Lung (tissue), 12 donors: ENCODE measurements around the gene TMEM131L. TPM values are rescaled to one million over a fixed set of nuclear protein-coding genes. Genes with fewer than 3 reads are reported as not detected.

Experiments
- ATAC-seq: fragments of 200-7000 bp; cut with Tn5 transposase; one replicate; pipeline ENCODE4 v1.9.1; 2020; ENCODE audit warnings: moderate number of reproducible peaks; ENCODE audit not compliant: insufficient read depth, low FRiP score
- DNase-seq, 3 donors: peaks; one replicate each; pipeline ENCODE4 v3.0.0-alpha.2; 2013 to 2017
- H3K27ac ChIP-seq, 2 donors: one replicate each; pipeline ENCODE4 v1.5.1; 2013; ENCODE audit warnings: mild to moderate bottlenecking in 2 of 2, moderate library complexity in 2 of 2, control low read depth in 1 of 2, inconsistent platforms in 1 of 2, low read depth in 1 of 2, low read length in 1 of 2
- H3K27me3 ChIP-seq, 3 donors: one replicate each; pipeline ENCODE4 v1.5.1; 2013; ENCODE audit warnings: low read length in 2 of 3; ENCODE audit not compliant: control insufficient read depth in 3 of 3, insufficient read depth in 3 of 3
- H3K36me3 ChIP-seq, 4 donors: one replicate each; pipeline ENCODE4 v1.5.1; 2013; ENCODE audit warnings: low read length in 4 of 4, mild to moderate bottlenecking in 1 of 4, moderate library complexity in 1 of 4; ENCODE audit not compliant: control insufficient read depth in 4 of 4, insufficient read depth in 4 of 4
- H3K4me1 ChIP-seq, 5 donors: one replicate each; pipeline ENCODE4 v1.5.1; 2013; ENCODE audit warnings: low read length in 5 of 5, mild to moderate bottlenecking in 2 of 5, moderate library complexity in 1 of 5; ENCODE audit not compliant: control insufficient read depth in 5 of 5, insufficient read depth in 5 of 5
- H3K4me3 ChIP-seq: one replicate; pipeline ENCODE4 v1.5.1; 2013; ENCODE audit warnings: mild to moderate bottlenecking, control low read depth, moderate library complexity
- H3K9ac ChIP-seq, 2 donors: one replicate each; pipeline ENCODE4 v1.5.1; 2013; ENCODE audit warnings: low read length in 2 of 2, control low read depth in 1 of 2; ENCODE audit not compliant: insufficient read depth in 1 of 2
- H3K9me3 ChIP-seq, 4 donors: one replicate each; pipeline ENCODE4 v1.5.1; 2013; ENCODE audit warnings: low read length in 3 of 4, mild to moderate bottlenecking in 1 of 4, moderate library complexity in 1 of 4; ENCODE audit not compliant: control insufficient read depth in 4 of 4, insufficient read depth in 3 of 4
- CTCF ChIP-seq: IDR thresholded peaks from 2 replicates; pipeline ENCODE4 v1.5.1; 2012; ENCODE audit warnings: mild to moderate bottlenecking; ENCODE audit errors: control extremely low read depth, extremely low read depth
- WGBS, 2 donors: extraction: QIAGEN DNeasy Blood & Tissue Kit; methylation state at CpG; one replicate each; pipeline ENCODE4 v1.1.7; 2013; 5-methylcytosine and 5-hydroxymethylcytosine counted together
- polyA plus RNA-seq, 2 donors: library from polyadenylated mRNA; stranded (reverse); fragments of 200-250 nt; gene quantifications; one replicate each; pipeline ENCODE4 v1.2.1, GENCODE V29; 2013
- total RNA-seq, 2 donors: library from RNA; depleted of rRNA in 1 of 2; stranded (reverse); fragments of >200 nt in 1 of 2; gene quantifications; one replicate each; pipeline ENCODE4 v1.2.1, GENCODE V29; 2014 to 2021
- donor health status: control.
- donor health status: control.
- donor health status: Bipolar disorder and iron deficiency.
- donor health status: healthy.
- donor health status: DM: yes; HTN: yes; CAD: no.

TMEM131L gene
- total and polyA plus RNA-seq, 4 donors: 2.9 to 40.6 (median 11.8) TPM

DNA sequence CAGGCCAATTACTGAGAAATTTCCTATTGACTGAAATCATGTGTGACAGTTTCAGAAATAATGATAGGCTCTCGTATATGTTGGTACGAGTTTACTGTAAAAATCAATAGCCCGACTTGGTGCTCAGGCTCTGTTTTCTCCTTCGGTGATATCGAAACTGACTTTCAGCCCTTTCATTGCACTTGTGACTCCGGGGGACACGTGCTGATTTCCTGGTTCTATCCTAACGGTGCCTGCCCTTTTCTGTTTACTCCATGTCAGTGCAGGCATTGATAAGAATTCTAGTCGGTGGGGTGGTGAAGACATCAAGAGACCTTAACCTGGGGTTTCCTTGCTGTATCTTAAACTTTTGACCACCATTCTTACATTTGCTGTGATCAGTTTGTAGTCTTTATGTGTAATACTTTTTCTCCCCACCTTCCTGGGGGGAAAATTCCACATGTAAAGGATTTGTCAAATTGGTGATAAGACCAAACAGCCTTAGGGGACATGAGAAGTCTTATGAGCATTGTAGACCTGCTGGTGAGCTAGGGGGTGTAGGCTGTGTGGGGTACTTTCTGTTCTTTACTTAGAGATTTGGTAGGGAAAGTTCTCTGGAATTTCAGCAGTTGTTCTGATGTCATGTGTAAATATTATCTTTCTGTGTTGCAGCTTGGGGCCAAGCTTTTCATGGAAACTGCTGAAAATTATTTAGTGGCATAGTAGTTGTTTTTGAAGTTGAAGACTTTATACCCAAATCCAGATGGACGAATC lies 52.7 kb downstream of the TMEM131L start:
- H3K4me3 ChIP-seq: no peak overlapping the region
- TF ChIP-seq CTCF: no peak
- DNase-seq (peak in 2 of 3 donors; percentile 59 to 65), ATAC-seq (no peak)
- peaks cover 0 to 2% (median 0%) of the 10 kb centered on the region in 4 donors for H3K36me3 ChIP-seq
- no peaks in the 10 kb centered on the region for H3K9me3 ChIP-seq
- peak overlapping the region; percentile 23 to 52 for H3K27ac ChIP-seq
- H3K9ac ChIP-seq: no peak overlapping the region
- WGBS, 2 donors: 56 to 70% methylated on average over 10 of the region's 10 CpGs
- H3K4me1 ChIP-seq: peaks cover 4 to 28% (median 13%) of the 10 kb centered on the region in 5 donors
- H3K27me3 ChIP-seq: no peaks in the 10 kb centered on the region

DNA sequence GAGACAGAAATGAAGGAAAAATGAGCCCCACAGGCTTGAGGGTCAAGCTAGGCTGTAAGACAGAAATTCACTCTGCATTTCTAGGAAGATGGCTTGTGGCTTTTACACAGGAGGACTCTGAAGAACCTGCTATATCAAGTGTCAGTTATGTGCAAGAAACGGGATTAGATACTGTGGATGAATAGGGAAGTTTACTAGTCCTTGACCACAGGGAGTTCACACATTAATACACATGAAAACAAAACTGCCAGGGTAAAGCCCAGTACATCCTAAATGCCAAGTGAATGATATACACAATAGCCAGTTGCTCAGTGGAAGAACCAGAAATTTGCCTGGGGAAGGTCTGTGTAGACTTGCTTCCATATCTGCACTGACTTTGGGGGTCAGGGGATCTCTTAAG lies 53.5 kb downstream of the TMEM131L start:
- H3K27ac ChIP-seq: no peak overlapping the region
- H3K27me3 ChIP-seq: no peaks in the 10 kb centered on the region
- no peak overlapping the region for H3K9ac ChIP-seq
- WGBS, 2 donors: 15 to 55% methylated on average over 1 of the region's 1 CpG
- peaks cover 0 to 2% (median 0%) of the 10 kb centered on the region in 4 donors for H3K36me3 ChIP-seq
- TF ChIP-seq CTCF: no peak
- DNase-seq (no peak), ATAC-seq (no peak)
- H3K9me3 ChIP-seq: no peaks in the 10 kb centered on the region
- H3K4me3 ChIP-seq: no peak overlapping the region
- peaks cover 4 to 37% (median 13%) of the 10 kb centered on the region in 5 donors for H3K4me1 ChIP-seq

DNA sequence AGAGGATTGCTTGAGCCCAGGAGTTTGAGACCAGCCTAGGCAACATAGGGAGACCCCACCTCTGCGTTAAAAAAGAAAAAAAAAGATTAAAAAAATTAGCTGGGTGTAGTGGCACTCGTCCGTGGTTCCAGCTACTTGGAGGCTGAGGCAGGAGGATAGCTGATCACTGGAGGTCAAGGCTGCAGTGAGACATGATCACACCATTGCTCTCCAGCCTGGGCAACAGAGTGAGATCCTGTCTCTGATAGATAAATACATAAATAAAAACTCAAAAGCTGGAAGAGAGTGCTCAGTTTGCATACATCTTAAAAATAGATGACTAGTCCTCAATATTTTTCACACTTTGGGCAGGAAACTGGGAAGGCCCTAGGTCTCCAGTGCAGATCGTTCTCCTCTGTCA lies 54.1 kb downstream of the TMEM131L start:
- no peak for ATAC-seq
- no peak overlapping the region for H3K27ac ChIP-seq
- H3K9me3 ChIP-seq: no peaks in the 10 kb centered on the region
- H3K27me3 ChIP-seq: no peaks in the 10 kb centered on the region
- no peak overlapping the region for H3K9ac ChIP-seq
- 93 to 95% methylated on average over 4 of the region's 4 CpGs for WGBS, 2 donors
- no peak overlapping the region for H3K4me3 ChIP-seq
- H3K4me1 ChIP-seq: peaks cover 6 to 38% (median 13%) of the 10 kb centered on the region in 5 donors
- DNase-seq: no peak
- H3K36me3 ChIP-seq: peaks cover 0 to 2% (median 0%) of the 10 kb centered on the region in 4 donors
- TF ChIP-seq CTCF: no peak
